Measurements from ENCODE around the gene SLC25A48. TPM values are rescaled to one million over a fixed set of nuclear protein-coding genes. Genes with fewer than 3 reads are reported as not detected.

The SLC25A48 gene
- total RNA-seq, 2 donors from 2014 or later, result 0.99 to 1.0 TPM

DNA sequence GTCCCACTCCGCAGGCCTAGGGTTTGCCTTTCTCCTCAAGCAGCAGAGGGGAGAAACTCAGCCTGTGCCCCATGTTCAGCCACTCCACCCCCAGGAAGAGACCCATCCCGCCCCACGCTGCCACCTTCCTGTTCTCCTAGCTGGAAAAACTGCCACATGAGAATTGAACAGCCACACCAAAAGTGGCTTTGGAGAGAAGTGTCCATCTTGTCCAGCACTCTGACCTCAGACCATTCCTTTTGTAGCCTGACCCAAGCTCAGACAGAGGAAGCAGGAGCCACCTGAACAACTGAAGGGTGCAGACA lies 8.3 kb upstream of the SLC25A48 start:
- Histone ChIP-seq H3K27me3 (no peaks in the 10 kb centered on the region), H3K4me1 (peaks cover 5% of the 10 kb centered on the region), H3K36me3 (replicated peaks in 1 of 2; ENCODE audit: insufficient read depth in 1 of 2, low read depth in 2 of 2) (no peaks in the 10 kb centered on the region), H3K4me3 (no peak overlapping the region), H3K27ac (no peak overlapping the region), H3K9me3 (no peaks in the 10 kb centered on the region)
- WGBS, 2 donors, result 63 to 79% methylated on average over 3 of the region's 3 CpGs
- ATAC-seq, result no peak
- intact Hi-C loops (cut with DNase I), result no loop called here
- TF ChIP-seq, protein P1, sequence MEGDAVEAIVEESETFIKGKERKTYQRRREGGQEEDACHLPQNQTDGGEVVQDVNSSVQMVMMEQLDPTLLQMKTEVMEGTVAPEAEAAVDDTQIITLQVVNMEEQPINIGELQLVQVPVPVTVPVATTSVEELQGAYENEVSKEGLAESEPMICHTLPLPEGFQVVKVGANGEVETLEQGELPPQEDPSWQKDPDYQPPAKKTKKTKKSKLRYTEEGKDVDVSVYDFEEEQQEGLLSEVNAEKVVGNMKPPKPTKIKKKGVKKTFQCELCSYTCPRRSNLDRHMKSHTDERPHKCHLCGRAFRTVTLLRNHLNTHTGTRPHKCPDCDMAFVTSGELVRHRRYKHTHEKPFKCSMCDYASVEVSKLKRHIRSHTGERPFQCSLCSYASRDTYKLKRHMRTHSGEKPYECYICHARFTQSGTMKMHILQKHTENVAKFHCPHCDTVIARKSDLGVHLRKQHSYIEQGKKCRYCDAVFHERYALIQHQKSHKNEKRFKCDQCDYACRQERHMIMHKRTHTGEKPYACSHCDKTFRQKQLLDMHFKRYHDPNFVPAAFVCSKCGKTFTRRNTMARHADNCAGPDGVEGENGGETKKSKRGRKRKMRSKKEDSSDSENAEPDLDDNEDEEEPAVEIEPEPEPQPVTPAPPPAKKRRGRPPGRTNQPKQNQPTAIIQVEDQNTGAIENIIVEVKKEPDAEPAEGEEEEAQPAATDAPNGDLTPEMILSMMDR (IDR thresholded peaks at IDR 0.05), result no peak
- no peak for TF ChIP-seq POLR2A (IDR thresholded peaks at IDR 0.05)
- DNase-seq, result no peak

DNA sequence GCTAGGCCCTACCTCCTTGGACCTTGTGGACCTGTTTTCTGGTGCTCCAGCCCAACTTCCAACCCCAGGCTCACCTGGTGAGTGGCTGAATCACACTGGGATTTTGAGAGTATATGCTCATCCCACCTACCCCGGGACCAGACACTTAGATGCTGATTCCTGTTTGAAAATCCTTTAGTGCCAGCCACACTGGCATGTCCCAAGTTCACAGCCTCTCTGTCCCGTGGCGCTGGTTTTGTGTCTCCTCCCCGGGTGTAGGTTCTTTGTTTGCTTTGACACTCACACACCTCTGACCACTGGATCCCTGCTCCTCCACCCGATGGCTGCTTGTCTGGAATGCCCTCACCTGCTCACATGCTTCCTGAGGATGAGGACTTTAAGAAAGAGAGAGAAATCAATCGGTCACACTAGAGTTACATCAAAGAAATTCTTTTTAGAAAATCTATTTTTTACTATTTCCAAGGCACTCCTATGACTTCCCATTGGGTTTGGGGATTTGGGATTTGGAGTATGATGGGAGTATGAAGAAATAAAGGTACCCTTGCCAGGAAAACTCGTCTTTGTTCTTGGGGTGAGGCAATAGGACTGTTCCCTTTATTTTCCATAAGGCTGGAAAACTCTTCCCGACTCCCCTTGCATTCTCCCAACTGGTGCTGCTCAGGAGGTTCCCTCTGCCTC lies 7.3 kb upstream of the SLC25A48 start:
- peaks cover 5% of the 10 kb centered on the region for H3K4me1 ChIP-seq
- H3K36me3 ChIP-seq (replicated peaks in 1 of 2; ENCODE audit: insufficient read depth in 1 of 2, low read depth in 2 of 2), result no peaks in the 10 kb centered on the region
- H3K9me3 ChIP-seq, result no peaks in the 10 kb centered on the region
- intact Hi-C loops (cut with DNase I), result no loop called here
- no peaks in the 10 kb centered on the region for H3K27me3 ChIP-seq
- no peak for TF ChIP-seq POLR2A (IDR thresholded peaks at IDR 0.05)
- TF ChIP-seq, protein P1 (IDR thresholded peaks at IDR 0.05), result no peak
- H3K4me3 ChIP-seq, result no peak overlapping the region
- 48 to 53% methylated on average over 7 to 8 of the region's 8 CpGs for WGBS, 2 donors
- no peak overlapping the region for H3K27ac ChIP-seq
- DNase-seq, result no peak
- ATAC-seq, result no peak

DNA sequence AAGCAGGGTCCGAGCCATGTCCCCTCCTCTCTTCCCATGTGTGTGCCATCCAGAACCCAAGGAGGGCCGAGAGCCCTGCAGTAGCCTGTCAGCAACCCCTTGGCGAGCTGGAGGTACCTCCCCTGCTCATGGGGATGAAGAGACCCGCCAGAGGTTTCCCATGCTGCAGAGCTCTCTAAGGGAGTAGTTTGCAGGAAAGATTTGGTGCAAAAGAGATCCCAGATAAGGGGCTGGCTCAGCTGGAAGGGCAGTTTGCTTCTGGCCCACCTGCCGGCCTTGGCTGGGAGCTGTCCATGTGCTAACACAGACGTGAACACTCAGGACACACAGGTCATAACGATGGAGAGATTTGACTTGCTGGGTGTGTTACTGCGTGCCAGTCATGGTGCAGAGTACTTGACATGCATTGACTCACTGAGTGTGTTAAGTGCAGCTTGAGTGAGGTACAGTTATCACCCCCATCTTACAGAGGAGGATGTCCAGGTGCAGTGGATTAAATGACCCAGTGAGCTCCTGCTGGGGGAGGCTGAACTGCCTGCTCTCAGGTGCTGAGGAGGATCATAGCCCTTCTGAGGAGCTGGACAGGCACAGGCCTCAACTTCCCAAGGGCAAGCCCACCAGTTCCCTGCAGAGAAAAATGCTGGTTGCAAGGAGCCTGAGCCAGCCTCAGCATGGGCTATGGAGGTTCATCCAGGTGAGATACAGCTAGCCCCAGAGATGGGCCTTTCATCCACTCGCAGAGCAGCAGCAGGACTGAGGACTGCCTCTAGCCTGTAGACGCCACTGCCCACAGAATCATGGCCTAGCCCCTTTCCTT lies 6.3 kb upstream of the SLC25A48 start:
- ATAC-seq (no peak), DNase-seq (no peak)
- peaks cover 5% of the 10 kb centered on the region for H3K4me1 ChIP-seq
- H3K4me3 ChIP-seq, result no peak overlapping the region
- H3K9me3 ChIP-seq, result no peaks in the 10 kb centered on the region
- H3K36me3 ChIP-seq (replicated peaks in 1 of 2; ENCODE audit: insufficient read depth in 1 of 2, low read depth in 2 of 2), result no peaks in the 10 kb centered on the region
- no peak overlapping the region for H3K27ac ChIP-seq
- H3K27me3 ChIP-seq, result no peaks in the 10 kb centered on the region
- intact Hi-C loops (cut with DNase I), result no loop called here
- TF ChIP-seq, protein P1 (IDR thresholded peaks at IDR 0.05), result no peak
- no peak for TF ChIP-seq POLR2A (IDR thresholded peaks at IDR 0.05)
- 55 to 63% methylated on average over 9 to 10 of the region's 10 CpGs for WGBS, 2 donors

DNA sequence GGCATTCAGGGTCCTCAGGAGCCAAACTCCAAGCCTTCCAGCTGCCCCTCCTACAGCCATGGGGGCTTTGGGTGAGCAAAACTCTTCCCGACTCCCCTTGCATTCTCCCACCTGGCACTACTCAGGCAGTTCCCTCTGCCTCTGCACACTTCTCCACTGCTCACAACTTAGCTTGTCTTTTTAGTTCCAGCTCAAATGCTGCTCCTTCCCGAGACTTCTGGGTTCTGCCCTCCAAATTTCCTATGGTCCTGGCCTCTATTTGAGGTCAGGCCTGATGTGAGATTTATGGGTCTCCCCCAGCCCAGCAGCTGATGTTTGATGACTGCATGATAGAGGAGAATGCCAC lies 5.7 kb upstream of the SLC25A48 start:
- no peak for ATAC-seq
- Histone ChIP-seq H3K27ac (no peak overlapping the region), H3K36me3 (replicated peaks in 1 of 2; ENCODE audit: insufficient read depth in 1 of 2, low read depth in 2 of 2) (no peaks in the 10 kb centered on the region), H3K27me3 (no peaks in the 10 kb centered on the region), H3K9me3 (no peaks in the 10 kb centered on the region), H3K4me3 (no peak overlapping the region), H3K4me1 (peaks cover 5% of the 10 kb centered on the region)
- intact Hi-C loops (cut with DNase I), result no loop called here
- 57 to 83% methylated on average over 2 of the region's 2 CpGs for WGBS, 2 donors
- no peak for DNase-seq
- no peak for TF ChIP-seq POLR2A (IDR thresholded peaks at IDR 0.05)
- TF ChIP-seq, protein P1 (IDR thresholded peaks at IDR 0.05), result no peak

DNA sequence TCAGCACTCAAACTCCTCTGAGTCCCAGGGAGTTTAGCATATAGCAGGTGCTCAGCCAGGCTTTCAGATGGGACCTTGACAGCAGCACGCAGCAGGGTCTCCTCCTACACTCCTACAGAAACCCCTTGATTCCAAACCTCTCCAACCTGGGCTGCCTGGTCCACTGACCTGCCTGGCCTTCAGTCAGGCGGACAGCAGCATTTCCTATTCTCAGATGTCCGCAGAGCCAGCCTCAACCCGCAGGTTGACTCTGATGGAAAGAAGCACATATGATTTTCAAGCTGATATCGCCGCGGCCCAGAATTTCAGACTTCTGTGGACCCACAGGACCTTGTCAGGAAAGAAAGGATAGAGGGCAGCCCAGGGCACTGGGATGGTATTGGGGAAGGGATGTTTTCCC lies 5.3 kb upstream of the SLC25A48 start:
- Histone ChIP-seq H3K4me3 (no peak overlapping the region), H3K36me3 (replicated peaks in 1 of 2; ENCODE audit: insufficient read depth in 1 of 2, low read depth in 2 of 2) (no peaks in the 10 kb centered on the region), H3K4me1 (peaks cover 8% of the 10 kb centered on the region), H3K27me3 (no peaks in the 10 kb centered on the region), H3K9me3 (no peaks in the 10 kb centered on the region), H3K27ac (no peak overlapping the region)
- no peak for ATAC-seq
- intact Hi-C loops (cut with DNase I), result no loop called here
- no peak for DNase-seq
- 71 to 76% methylated on average over 6 to 7 of the region's 7 CpGs for WGBS, 2 donors
- TF ChIP-seq, protein P1 (IDR thresholded peaks at IDR 0.05), result no peak
- TF ChIP-seq POLR2A (IDR thresholded peaks at IDR 0.05), result no peak
